Mesenchymal stem cell (in vitro differentiated cells and primary cell): Measurements from ENCODE around the gene HDGF.
A peak's percentile ranks its signal among the peaks of the same experiment; 100 is the strongest.

Source experiments
- DNase-seq: peaks from one replicate; pipeline ENCODE4 v3.0.0-alpha.2; 2013
- H2AFZ ChIP-seq: one replicate; pipeline ENCODE4 v1.6.1; 2013; ENCODE audit warnings: low read depth, mild to moderate bottlenecking, control low read depth, inconsistent platforms, low read length, moderate library complexity
- H2AK5ac ChIP-seq: 2 replicates; pipeline ENCODE4 v1.6.1; 2013; ENCODE audit warnings: low read length, moderate library complexity, mild to moderate bottlenecking, inconsistent platforms; ENCODE audit not compliant: severe bottlenecking
- H2BK120ac ChIP-seq: one replicate; pipeline ENCODE4 v1.6.1; 2013; ENCODE audit warnings: low read depth, mild to moderate bottlenecking, inconsistent platforms, low read length, moderate library complexity
- H2BK12ac ChIP-seq, 2 experiments: one replicate each; pipeline ENCODE4 v1.6.1; 2013; ENCODE audit warnings: inconsistent platforms in 2 of 2, low read length in 2 of 2, mild to moderate bottlenecking in 2 of 2, moderate library complexity in 2 of 2, control low read depth in 1 of 2
- H2BK15ac ChIP-seq: one replicate; pipeline ENCODE4 v1.6.1; 2013; ENCODE audit warnings: mild to moderate bottlenecking, low read depth, inconsistent platforms; ENCODE audit not compliant: poor library complexity, severe bottlenecking
- H2BK5ac ChIP-seq: 2 replicates; pipeline ENCODE4 v1.6.1; 2013; ENCODE audit warnings: low read depth, mild to moderate bottlenecking, low read length, control low read depth, inconsistent platforms; ENCODE audit not compliant: poor library complexity, severe bottlenecking
- H3K14ac ChIP-seq, 2 experiments: one replicate each; pipeline ENCODE4 v1.6.1; 2013; ENCODE audit warnings: inconsistent platforms in 2 of 2, low read length in 2 of 2, control low read depth in 1 of 2, mild to moderate bottlenecking in 1 of 2, moderate library complexity in 1 of 2
- H3K18ac ChIP-seq, 2 experiments: one replicate each; pipeline ENCODE4 v1.6.1; 2013; ENCODE audit warnings: inconsistent platforms in 2 of 2, low read length in 2 of 2, control low read depth in 1 of 2, low read depth in 1 of 2, mild to moderate bottlenecking in 1 of 2
- H3K23ac ChIP-seq, 2 experiments: one replicate each; pipeline ENCODE4 v1.6.1; 2013; ENCODE audit warnings: inconsistent platforms in 2 of 2, low read length in 2 of 2, mild to moderate bottlenecking in 2 of 2, moderate library complexity in 2 of 2, control low read depth in 1 of 2
- H3K27ac ChIP-seq: 2 replicates; pipeline ENCODE4 v1.5.1; 2013; ENCODE audit warnings: mild to moderate bottlenecking, moderate library complexity, low read length, control low read depth, inconsistent platforms; ENCODE audit not compliant: poor library complexity, severe bottlenecking
- H3K27me3 ChIP-seq, 2 experiments: 2 replicates each; pipeline versions ENCODE4 v1.6.1 to v1.7.0; 2013; ENCODE audit warnings: low read length in 2 of 2, mild to moderate bottlenecking in 2 of 2, moderate library complexity in 2 of 2, control low read depth in 1 of 2, inconsistent platforms in 1 of 2; ENCODE audit not compliant: control insufficient read depth in 1 of 2, insufficient read depth in 1 of 2
- H3K36me3 ChIP-seq, 2 experiments: 2 replicates each; pipeline versions ENCODE4 v1.6.1 to v1.7.0; 2013; ENCODE audit warnings: low read length in 2 of 2, control low read depth in 1 of 2, inconsistent platforms in 1 of 2, low read depth in 1 of 2, mild to moderate bottlenecking in 1 of 2; ENCODE audit not compliant: insufficient read depth in 2 of 2, control insufficient read depth in 1 of 2
- H3K4ac ChIP-seq, 2 experiments: one replicate each; pipeline ENCODE4 v1.6.1; 2013; ENCODE audit warnings: inconsistent platforms in 2 of 2, low read length in 2 of 2, mild to moderate bottlenecking in 2 of 2, moderate library complexity in 2 of 2, control low read depth in 1 of 2, low read depth in 1 of 2
- H3K4me1 ChIP-seq: 2 replicates; pipeline ENCODE4 v1.6.1; 2013; ENCODE audit warnings: low read depth, low read length, control low read depth; ENCODE audit not compliant: control insufficient read depth, insufficient read depth
- H3K4me2 ChIP-seq: 2 replicates; pipeline ENCODE4 v1.6.1; 2013; ENCODE audit warnings: low read length, mild to moderate bottlenecking, inconsistent platforms; ENCODE audit not compliant: poor library complexity, severe bottlenecking
- H3K4me3 ChIP-seq, 2 experiments: 2 replicates each; pipeline versions ENCODE4 v1.5.1 to v1.7.0; 2013; ENCODE audit warnings: low read length in 2 of 2, mild to moderate bottlenecking in 2 of 2, control low read depth in 1 of 2, low read depth in 1 of 2; ENCODE audit not compliant: insufficient read depth in 1 of 2
- H3K79me1 ChIP-seq: replicated peaks from 2 replicates; pipeline ENCODE4 v1.6.1; 2013; ENCODE audit warnings: mild to moderate bottlenecking, control low read depth, low read length, inconsistent platforms; ENCODE audit not compliant: poor library complexity, severe bottlenecking
- H3K9ac ChIP-seq: 2 replicates; pipeline ENCODE4 v1.7.0; 2013; ENCODE audit warnings: mild to moderate bottlenecking, low read length, moderate library complexity
- H3K9me3 ChIP-seq: 2 replicates; pipeline ENCODE4 v1.7.0; 2013; ENCODE audit warnings: mild to moderate bottlenecking, low read length; ENCODE audit not compliant: control insufficient read depth
- H4K8ac ChIP-seq: one replicate; pipeline ENCODE4 v1.6.1; 2013; ENCODE audit warnings: inconsistent platforms, mild to moderate bottlenecking, low read length, moderate library complexity
- H4K91ac ChIP-seq: one replicate; pipeline ENCODE4 v1.6.1; 2013; ENCODE audit warnings: mild to moderate bottlenecking, low read length, inconsistent platforms
- WGBS: methylation state at CpG from one replicate; pipeline ENCODE4 v1.1.7; 2013; ENCODE audit warnings: mixed read lengths; 5-methylcytosine and 5-hydroxymethylcytosine counted together

HDGF gene

DNA sequence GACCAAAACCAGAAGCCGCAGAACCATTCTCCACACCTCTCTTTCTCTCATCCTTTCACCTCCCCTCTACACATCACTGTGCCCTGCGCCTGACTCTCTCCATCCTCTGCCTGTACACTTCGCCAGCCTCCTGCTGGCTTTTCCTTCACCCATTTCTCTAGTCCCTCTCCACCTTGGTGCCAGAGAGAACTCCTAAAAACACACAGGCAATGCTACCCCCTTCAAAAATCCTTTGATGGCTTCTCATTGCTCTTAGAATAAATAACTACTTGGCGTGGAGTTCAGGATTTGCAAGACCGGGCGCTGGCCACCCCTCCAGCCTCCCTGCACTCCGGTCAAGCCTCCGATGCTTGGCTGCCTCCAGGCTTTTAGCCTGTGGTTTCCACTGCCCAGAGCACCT lies 54.7 kb downstream of the HDGF start:
- peaks cover 30% of the 10 kb centered on the region for H3K4me1 ChIP-seq
- H3K27me3 ChIP-seq, result peaks cover 0 to 34% of the 10 kb centered on the region in 2 experiments
- no peak overlapping the region for H3K27ac ChIP-seq
- H2BK120ac ChIP-seq, result no peak overlapping the region
- DNase-seq, result no peak
- H4K8ac ChIP-seq, result no peak overlapping the region
- no peak overlapping the region for H2BK12ac ChIP-seq
- H3K79me1 ChIP-seq, result no peaks in the 10 kb centered on the region
- WGBS, result 85% methylated on average over 8 of the region's 8 CpGs
- no peak overlapping the region for H2BK15ac ChIP-seq
- no peak overlapping the region for H3K9ac ChIP-seq
- H3K4me3 ChIP-seq, result no peak overlapping the region
- peaks cover 18 to 40% of the 10 kb centered on the region in 2 experiments for H3K36me3 ChIP-seq
- H3K14ac ChIP-seq, result no peak overlapping the region
- no peak overlapping the region for H4K91ac ChIP-seq
- no peak overlapping the region for H2BK5ac ChIP-seq
- H3K9me3 ChIP-seq, result no peaks in the 10 kb centered on the region
- H2AFZ ChIP-seq, result peak overlapping the region; percentile 34
- H3K4ac ChIP-seq, result no peak overlapping the region
- H3K4me2 ChIP-seq, result no peak overlapping the region
- H3K18ac ChIP-seq, result no peak overlapping the region
- H2AK5ac ChIP-seq, result no peak overlapping the region
- no peak overlapping the region for H3K23ac ChIP-seq

DNA sequence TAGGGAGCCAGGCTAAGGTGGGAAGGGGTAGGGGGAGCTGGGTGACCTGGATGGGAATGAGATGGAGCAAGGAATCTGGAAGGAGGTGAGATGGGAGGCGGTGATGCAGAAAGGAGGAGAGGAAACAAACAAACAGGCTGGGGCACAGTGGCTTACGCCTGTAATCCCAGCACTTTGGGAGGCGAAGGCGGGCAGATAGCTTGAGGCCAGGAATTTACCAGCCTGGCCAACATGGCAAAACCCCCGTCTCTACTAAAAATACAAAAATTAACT lies 56.8 kb downstream of the HDGF start:
- Histone ChIP-seq H3K9me3 (no peaks in the 10 kb centered on the region), H2AFZ (no peak overlapping the region), H3K4me1 (peaks cover 45% of the 10 kb centered on the region), H4K91ac (peak overlapping the region; percentile 55), H2BK5ac (no peak overlapping the region), H3K9ac (peak overlapping the region; percentile 18), H3K79me1 (no peaks in the 10 kb centered on the region), H3K36me3 (peaks cover 6 to 19% of the 10 kb centered on the region in 2 experiments), H2BK15ac (no peak overlapping the region), H3K4ac (no peak overlapping the region), H3K4me3 (no peak overlapping the region), H3K18ac (peak overlapping the region in 1 of 2 experiments; percentile 52), H2BK12ac (no peak overlapping the region), H3K27ac (no peak overlapping the region), H2AK5ac (no peak overlapping the region), H3K27me3 (peaks cover 0 to 45% of the 10 kb centered on the region in 2 experiments), H2BK120ac (no peak overlapping the region), H4K8ac (peak overlapping the region; percentile 12), H3K4me2 (no peak overlapping the region), H3K14ac (no peak overlapping the region), H3K23ac (no peak overlapping the region)
- WGBS, result 88% methylated on average over 5 of the region's 5 CpGs
- no peak for DNase-seq

DNA sequence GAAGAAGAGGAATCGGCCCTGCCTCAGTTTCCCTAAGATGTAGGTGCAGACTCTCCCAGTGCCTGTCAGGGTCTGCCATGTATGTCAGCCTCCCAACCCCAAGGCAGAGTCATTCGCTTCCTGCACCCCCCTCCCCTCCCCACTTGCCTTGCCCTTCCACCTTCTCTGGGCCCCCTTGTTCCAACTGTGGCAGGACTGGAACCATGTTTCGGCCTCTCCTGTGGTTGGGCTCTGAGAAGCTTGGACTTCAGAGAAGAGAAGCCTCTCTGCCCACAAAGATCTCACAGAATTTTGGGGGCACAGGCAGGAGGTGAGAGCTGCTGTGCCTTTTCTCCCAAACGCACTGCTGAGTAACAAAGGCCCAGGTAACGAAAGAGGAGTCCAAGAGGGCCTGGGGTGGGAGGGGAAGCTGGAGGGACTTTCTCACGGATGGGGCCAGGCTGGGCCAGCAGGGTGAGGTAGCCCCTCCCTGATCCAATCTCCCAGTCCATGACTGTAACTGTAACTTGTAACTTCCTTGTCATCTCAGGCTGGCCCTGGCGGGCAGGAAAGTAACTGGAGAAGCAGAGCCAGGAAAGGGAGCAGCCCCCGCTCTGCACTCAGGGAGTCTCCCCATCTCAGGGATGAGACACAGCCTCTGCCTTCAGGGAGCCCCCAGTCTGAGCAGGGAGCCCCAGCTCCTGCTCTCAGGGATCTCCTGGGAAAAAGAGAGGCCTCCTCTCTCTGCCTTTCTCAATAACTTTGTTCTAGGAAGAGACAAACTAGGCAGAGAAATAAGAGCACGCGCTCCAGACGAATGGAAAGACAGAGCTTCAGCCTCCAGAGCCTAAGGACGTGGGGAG lies 57.4 kb downstream of the HDGF start:
- DNase-seq, result no peak
- no peak overlapping the region for H2AFZ ChIP-seq
- no peaks in the 10 kb centered on the region for H3K79me1 ChIP-seq
- no peak overlapping the region for H3K4me2 ChIP-seq
- no peak overlapping the region for H3K23ac ChIP-seq
- H3K27ac ChIP-seq, result no peak overlapping the region
- H2BK120ac ChIP-seq, result peak overlapping the region; percentile 11
- H4K8ac ChIP-seq, result peak overlapping the region; percentile 94
- no peak overlapping the region for H3K14ac ChIP-seq
- H2BK5ac ChIP-seq, result no peak overlapping the region
- peak overlapping the region; percentile 18 for H3K9ac ChIP-seq
- peaks cover 48% of the 10 kb centered on the region for H3K4me1 ChIP-seq
- H3K4ac ChIP-seq, result peak overlapping the region in 1 of 2 experiments; percentile 30
- no peak overlapping the region for H3K4me3 ChIP-seq
- H2BK15ac ChIP-seq, result peak overlapping the region; percentile 13
- H3K18ac ChIP-seq, result peak overlapping the region; percentile 18 to 52
- no peak overlapping the region for H2AK5ac ChIP-seq
- WGBS, result 48% methylated on average over 12 of the region's 12 CpGs
- H3K36me3 ChIP-seq, result peaks cover 2 to 13% of the 10 kb centered on the region in 2 experiments
- peaks cover 0 to 43% of the 10 kb centered on the region in 2 experiments for H3K27me3 ChIP-seq
- H4K91ac ChIP-seq, result peak overlapping the region; percentile 69
- no peaks in the 10 kb centered on the region for H3K9me3 ChIP-seq
- peak overlapping the region; percentile 46 to 49 for H2BK12ac ChIP-seq

DNA sequence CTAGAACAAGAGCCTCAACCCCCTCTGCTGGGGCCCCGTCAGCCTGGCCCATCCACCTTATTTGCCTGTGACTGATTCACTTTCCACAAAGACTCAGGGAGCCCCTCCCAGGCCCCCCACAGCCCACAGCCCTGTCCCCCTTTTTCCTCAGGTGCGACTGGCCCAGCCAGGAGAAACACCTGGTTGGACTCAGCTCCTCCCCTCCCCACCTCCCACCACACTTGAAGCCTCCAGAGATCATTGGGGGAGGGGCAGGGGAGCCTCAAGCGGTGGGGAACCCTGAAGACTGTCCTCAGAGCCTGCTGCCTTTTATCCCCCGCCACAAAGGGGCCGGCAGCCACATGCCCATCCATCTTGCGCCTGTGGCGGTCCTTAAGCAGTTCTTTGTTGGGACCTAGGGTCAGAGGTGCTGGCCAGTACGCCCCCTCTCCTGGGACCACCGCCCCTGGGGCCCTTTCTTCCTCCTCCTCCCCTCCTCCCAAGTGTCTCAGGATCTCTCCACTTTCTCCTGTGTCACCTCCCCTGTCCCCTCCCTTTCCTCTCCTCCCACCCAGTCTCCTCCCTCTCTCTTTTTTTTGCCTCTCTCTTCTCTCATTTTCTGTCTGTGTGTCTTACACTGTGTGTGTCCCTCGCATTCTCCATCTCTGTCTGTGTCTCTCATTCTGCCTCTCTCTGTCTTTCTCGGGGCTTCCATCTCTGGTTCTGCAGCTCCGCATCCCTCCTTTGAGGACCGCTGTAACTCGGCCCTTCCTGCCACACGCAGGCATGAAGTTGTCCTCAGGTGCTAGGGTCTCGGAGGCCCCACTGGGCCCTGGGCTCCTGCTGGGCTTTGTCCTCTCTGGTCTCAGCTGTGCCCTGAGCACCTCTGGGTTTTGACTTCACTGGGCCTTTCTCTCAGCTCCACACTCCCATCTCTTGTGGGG lies 58.3 kb downstream of the HDGF start:
- Histone ChIP-seq H2AFZ (no peak overlapping the region), H3K9me3 (no peaks in the 10 kb centered on the region), H3K23ac (no peak overlapping the region), H2BK5ac (no peak overlapping the region), H3K4me2 (peak overlapping the region; percentile 30), H2BK12ac (peak overlapping the region; percentile 29 to 46), H4K91ac (peak overlapping the region; percentile 37), H3K27ac (no peak overlapping the region), H3K9ac (no peak overlapping the region), H2BK120ac (peak overlapping the region; percentile 11), H2AK5ac (no peak overlapping the region), H2BK15ac (peak overlapping the region; percentile 9), H3K79me1 (no peaks in the 10 kb centered on the region), H4K8ac (peak overlapping the region; percentile 94), H3K4ac (peak overlapping the region in 1 of 2 experiments; percentile 32), H3K4me3 (no peak overlapping the region), H3K18ac (peak overlapping the region; percentile 37 to 61), H3K27me3 (peaks cover 0 to 42% of the 10 kb centered on the region in 2 experiments), H3K14ac (no peak overlapping the region), H3K36me3 (peaks cover 0 to 4% of the 10 kb centered on the region in 2 experiments), H3K4me1 (peaks cover 48% of the 10 kb centered on the region)
- WGBS, result 29% methylated on average over 16 of the region's 16 CpGs
- DNase-seq, result no peak
